Activated CD4-positive, CD25-positive, alpha-beta regulatory T cell (primary cell): ENCODE results near the gene TH.

Source experiments
- DNase-seq, 4 experiments: peaks; one replicate each; lab custom pipeline; 2025; lab: John Stamatoyannopoulos, UW

TH gene

GRCh38 chr11:2159536-2160413 is 11.8 kb downstream of the TH start:
- no peak for DNase-seq

DNA sequence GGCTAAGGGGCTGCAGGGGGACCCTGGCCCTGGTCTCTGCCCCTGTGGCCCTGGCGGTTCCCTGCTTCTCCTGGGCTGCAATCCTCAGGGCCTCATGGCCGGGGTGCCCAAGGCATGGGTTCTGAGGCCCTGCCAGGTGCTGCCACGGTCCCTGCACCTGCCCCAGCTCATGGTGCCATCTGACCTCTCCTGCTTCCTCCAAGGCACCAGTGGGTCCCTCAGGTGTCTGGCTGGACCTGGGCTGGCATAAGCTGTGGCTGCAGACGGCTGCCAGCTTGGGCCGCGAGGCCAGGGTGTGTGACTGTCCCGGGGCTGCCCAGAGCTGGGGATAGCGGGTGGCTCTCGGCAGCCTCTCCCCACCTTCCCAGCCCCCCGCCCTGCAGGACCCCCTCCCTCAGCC is 12.6 kb downstream of the TH start:
- DNase-seq = no peak

DNA sequence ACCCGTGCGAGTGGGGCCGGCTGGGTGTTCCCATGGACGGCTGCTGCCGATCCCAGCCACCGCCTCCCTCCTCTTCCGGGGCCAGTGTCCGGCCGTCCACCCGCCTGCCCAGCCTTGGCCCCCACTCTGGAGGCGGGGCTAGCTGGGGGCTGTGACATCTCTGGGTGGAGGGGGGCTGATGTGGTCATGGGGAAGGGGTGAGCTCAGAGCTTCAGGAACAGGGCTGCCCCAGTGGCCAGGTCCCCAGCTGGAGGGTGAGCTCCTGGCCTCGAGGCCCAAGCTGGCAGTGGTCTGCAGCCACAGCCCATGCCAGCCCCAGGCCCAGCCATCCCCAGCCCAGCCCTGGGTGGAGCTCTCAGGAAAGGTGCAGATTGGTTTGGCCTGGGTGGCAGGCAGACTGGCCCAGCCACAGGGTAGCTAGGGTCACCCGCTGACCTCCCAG is 13.3 kb downstream of the TH start:
- no peak for DNase-seq

DNA sequence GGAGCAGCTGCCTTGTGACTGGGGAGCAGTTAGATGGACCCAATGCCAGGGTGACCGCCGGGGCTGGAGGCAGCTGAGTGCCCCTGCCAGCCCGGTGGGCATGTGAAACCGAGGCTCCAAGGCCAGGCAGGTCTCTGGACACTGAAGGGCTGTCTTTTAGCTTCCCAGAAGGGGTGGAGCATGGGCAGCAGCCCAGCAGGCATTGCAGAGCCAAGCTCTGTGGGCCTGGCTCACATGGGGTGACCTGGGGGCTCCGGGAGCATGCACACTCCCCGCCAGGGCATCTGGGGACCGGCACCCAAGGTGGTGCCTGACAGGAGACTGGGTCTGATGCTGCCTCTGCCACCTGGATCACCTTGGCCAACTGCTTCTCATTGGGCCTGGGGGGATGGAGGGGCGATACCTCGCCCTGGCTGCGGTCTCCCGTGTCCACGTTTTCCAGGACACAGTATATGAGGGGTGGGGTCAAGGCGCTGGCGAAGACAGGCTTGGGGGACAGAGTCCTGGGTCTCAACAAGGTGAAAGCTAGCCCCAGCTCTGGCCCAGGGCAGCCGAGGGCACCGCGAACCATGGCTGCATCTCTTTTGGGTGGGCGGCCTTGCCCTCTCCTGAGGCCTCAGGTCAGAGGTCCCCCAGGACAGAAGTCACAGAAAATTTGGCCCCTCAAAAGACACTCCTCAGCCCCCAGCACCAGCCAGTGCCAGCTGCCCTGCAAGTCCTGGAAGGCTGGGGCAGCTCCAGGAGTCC is 14.1 kb downstream of the TH start:
- DNase-seq = no peak

GRCh38 chr11:2156416-2157182 is 15.0 kb downstream of the TH start:
- DNase-seq = peak in 2 of 4 experiments; percentile 32 to 50

DNA sequence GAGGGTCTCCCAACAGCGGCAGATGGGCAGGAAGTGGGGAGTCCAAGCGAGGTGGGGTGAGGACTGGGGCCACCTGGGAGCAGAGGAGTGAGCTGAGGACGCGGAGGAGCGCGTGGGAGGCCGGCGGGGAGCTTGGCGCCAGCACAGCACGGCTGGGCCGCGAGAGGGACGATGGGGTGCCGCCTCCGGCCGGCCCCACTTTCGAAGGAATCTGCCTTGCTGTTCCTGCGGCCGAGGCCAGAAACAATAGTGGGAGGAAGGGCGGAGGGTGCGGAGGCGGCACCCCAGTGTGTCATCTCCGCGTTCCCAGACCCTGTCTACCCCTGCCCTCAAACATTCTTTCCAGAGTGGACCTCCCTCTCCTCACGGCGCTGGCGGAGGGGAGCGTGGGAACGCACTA is 16.1 kb downstream of the TH start:
- DNase-seq = no peak

GRCh38 chr11:2154889-2155288 is 16.7 kb downstream of the TH start:
- no peak for DNase-seq

DNA sequence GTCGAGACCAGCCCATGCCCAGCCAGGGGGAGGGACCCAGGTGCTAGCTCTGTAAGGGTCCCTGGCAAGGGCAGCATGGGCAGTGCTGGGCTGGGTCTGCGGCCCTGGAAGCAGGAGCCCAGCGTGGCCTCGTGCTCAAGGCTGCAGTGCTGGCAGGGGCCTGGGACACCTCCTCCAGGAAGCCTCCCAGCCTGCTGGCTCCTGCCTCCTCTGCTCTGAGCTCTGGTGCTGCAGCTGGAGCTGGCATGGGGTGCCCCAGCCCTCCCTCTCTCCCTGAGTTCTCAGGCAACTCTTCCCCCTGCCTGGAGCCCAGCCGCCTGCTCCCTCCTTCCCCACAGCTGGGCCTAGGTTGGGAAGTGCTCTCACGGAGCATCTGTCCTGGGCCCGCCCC is 17.4 kb downstream of the TH start:
- DNase-seq = no peak

- no peak for DNase-seq
Observed at GRCh38 chr11:2153581-2154194, 17.9 kb downstream of the TH start.

GRCh38 chr11:2151500-2152257 is 19.9 kb downstream of the TH start:
- peak; percentile 39 to 68 (median 58) for DNase-seq

DNA sequence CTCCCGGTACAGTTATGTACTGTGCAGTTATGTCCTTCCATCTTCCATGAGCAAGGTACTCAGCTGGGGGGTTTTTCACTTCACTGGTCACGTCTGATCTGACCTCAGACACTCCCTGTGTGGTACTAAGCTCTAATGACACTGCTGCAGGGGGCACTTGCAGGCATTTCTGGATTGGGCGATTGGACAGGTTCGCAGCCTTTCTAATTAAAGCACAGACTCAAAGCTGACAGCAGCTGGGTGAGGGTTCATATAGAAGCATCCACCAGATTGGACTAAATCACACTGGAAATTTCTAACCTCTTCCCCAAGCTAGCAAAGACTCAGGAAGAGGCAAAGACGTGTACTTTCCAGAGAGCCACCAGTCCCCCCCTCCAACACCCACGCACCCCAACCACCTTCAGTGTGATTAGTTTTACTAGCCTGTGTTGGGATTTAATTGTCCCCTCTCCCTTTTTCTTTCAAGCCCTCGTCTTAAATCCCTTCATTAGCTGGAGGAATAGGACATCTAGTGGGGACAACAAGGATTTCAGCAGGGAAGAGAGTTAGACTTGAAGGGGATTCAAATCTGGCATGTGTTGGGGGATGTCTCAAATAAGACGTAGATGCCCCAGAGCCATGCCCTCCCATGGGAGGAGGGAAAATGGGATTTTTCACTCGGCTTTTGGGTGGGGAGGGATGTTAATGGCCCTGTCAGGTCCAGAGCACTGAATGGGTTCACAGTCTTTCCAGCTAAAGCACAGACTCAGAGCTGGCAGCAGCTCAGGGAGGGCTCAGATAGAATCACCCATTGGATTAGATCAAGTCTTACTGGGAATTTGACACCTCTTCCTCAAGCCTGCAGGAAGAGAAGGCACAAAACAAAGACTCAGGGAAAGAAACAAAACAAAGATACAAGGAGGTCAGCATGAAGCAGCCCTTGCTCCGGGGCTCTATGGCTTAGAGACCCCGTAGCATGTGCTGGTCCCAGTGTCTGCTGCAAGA is 21.5 kb downstream of the TH start:
- DNase-seq = no peak

DNA sequence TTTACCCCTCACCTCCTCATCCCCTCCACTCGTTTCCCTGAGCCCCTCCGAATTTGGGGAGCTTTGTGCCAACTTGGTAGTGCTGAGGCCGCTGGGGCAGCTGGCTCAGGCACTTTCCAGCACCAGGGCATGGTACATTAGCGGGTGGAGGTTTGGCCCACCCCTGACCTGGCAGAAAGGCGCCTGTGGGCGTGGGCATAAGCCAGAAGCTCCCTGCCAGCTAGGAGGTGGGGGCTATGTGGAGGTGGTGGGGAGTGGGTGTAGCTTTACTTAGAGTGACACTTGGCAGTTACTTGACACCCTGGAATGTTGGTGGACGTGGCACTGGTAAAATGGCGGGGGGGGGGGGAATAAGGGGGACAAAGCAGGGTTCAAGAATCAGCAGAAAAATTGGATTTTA is 22.2 kb downstream of the TH start:
- DNase-seq = no peak

- DNase-seq = no peak
Observed at GRCh38 chr11:2148595-2148994, 23.0 kb downstream of the TH start.

DNA sequence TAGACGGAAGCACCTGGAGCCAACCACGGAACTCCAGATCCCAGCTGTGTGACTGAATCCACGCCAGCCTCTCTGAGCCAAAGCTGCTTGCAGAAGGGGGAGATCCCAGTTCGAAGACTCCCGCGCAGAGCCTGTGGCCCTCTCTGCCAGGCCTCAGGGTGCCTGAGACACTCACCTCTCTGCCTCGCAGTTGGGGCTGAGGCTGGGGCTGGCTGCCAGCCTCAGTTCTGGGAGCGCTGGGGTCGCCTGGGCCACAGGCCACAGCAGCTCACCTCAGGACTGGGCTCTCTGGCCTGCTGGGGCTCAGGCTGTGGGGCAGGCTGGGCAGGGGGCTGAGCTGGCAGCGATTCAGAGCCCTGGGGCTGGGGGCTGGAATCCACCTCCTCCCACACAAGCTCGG is 24.2 kb downstream of the TH start:
- no peak for DNase-seq

- no peak for DNase-seq
Observed at GRCh38 chr11:2146051-2146450, 25.6 kb downstream of the TH start.

DNA sequence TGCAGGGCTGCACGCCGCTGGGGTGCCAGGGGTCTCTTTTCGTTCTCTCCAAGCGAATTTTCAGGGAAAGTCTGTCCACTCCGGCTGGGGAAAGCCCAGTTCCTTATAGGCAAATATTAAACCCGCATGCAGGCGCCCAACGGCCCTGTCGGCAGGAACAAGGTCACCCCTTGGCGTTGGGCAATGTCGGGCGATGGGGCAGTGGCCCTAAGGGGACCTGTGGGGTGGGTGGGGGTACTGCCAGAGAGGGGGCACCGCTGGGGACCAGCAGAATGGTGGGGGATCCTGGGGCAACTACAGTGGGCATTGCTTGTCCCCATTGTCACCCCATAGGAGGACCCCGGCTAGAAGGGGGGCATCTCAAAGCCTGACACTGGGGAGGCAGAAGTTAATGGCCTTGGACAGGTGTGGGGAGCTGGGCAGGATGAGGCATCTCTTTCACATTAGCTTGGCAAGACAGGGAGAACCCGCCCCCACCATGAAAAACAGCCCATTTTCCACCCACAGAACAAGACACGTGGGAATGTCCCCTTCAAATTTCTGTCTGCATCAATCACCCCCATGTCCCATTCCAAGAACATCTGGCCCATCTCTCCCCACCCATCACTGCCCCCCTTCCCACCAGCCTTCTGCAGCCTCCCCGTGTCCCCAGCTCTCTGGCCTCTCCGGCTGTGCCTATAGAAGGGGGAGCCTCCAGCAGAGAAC is 26.9 kb downstream of the TH start:
- DNase-seq = no peak

DNA sequence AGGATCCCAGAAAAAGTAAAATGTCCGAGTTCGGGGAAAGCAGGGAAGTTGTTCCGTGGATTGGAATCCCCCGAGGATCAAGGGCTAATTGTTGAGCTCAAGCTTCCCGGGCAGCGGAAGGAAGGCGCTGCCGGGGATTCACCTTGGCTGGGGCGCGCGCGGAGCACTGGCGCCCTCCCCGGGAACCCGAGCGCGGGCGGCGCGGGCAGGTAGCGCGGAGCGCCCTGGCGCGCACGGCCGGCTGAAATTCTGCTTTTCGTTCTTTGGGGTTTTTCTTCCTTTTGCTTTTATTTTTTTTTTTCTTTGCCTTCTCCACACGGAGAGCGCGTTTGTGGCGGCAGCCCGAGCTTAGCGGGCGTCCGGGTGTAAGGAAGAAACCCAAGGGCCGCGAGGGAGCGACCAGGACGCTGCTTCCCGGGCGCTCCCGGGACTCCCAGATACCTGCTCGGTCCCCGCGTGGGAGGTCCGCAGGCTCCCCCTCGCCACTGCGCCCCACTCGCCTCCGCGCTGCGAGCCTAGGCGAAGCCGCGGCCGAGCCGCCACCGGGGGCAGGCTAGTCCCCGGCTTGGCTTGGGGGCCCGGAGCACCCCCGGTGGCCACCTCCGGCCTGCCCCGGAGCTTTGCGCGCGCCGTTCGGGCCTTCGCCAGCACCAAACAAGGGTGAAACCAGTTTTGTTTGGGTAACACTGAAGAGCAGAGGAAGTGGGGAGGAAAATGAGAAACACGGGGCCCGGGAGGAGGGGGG is 27.6 kb downstream of the TH start:
- DNase-seq = no peak

DNA sequence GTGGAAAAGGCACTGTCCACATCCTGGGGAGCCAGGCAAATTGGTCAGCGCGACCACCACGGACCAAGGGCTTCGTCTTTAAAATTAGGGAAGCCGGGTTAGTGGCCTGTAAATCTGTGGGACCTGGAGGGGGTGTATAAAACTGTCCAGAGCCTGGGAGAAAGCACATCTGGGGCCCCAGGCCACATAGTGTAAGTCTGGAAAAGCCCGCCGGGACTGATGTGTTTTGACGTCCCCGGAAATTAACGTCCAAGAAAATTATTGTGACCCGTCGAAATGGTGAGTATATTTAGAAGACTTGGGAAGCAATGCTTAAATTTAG is 28.2 kb downstream of the TH start:
- DNase-seq = no peak

GRCh38 chr11:2142762-2143202 is 28.8 kb downstream of the TH start:
- no peak for DNase-seq
